Measurements from ENCODE around the gene PSAP.

The PSAP gene

GRCh38 chr10:71844084-71844483 lies 7.0 kb downstream of the PSAP start:
- no peak for DNase-seq

- DNase-seq = no peak
These were observed 8.0 kb downstream of the PSAP start for GRCh38 chr10:71842856-71843686.

- DNase-seq = no peak
These were observed 8.6 kb downstream of the PSAP start for GRCh38 chr10:71842422-71842821.

GRCh38 chr10:71840958-71841335 lies 10.1 kb downstream of the PSAP start:
- no peak for DNase-seq

- DNase-seq = peak; percentile 94
These were observed 10.7 kb downstream of the PSAP start for GRCh38 chr10:71840177-71840957.

- DNase-seq = no peak
These were observed 12.5 kb downstream of the PSAP start for GRCh38 chr10:71838264-71839211.

- DNase-seq = no peak
These were observed 13.8 kb downstream of the PSAP start for GRCh38 chr10:71837098-71837827.

- no peak for DNase-seq
These were observed 14.5 kb downstream of the PSAP start for GRCh38 chr10:71836596-71836974.

- DNase-seq = peak; percentile 85
These were observed 15.1 kb downstream of the PSAP start for GRCh38 chr10:71835671-71836595.

GRCh38 chr10:71834343-71834674 lies 16.7 kb downstream of the PSAP start:
- DNase-seq = no peak

GRCh38 chr10:71833451-71834342 lies 17.4 kb downstream of the PSAP start:
- DNase-seq = no peak

- DNase-seq = no peak
These were observed 18.1 kb downstream of the PSAP start for GRCh38 chr10:71832967-71833366.

- DNase-seq = no peak
These were observed 19.2 kb downstream of the PSAP start for GRCh38 chr10:71831646-71832552.

- DNase-seq = no peak
These were observed 20.3 kb downstream of the PSAP start for GRCh38 chr10:71830726-71831125.

GRCh38 chr10:71829896-71830295 lies 21.2 kb downstream of the PSAP start:
- no peak for DNase-seq

- no peak for DNase-seq
These were observed 21.9 kb downstream of the PSAP start for GRCh38 chr10:71829171-71829570.

GRCh38 chr10:71828702-71829101 lies 22.3 kb downstream of the PSAP start:
- DNase-seq = no peak

GRCh38 chr10:71827852-71828251 lies 23.2 kb downstream of the PSAP start:
- no peak for DNase-seq

- no peak for DNase-seq
These were observed 25.8 kb downstream of the PSAP start for GRCh38 chr10:71825217-71825616.
